Heart right ventricle (tissue), 16 donors: ENCODE measurements around the gene MPV17. TPM values are rescaled to one million over a fixed set of nuclear protein-coding genes. Genes with fewer than 3 reads are reported as not detected.

Source experiments
- ATAC-seq, 8 donors: fragments of 200-7000 bp; cut with Tn5 transposase; one replicate each; pipeline ENCODE4 v1.9.1; 2020; ENCODE audit warnings: mild to moderate bottlenecking in 8 of 8, moderate library complexity in 8 of 8, moderate number of reproducible peaks in 1 of 8
- DNase-seq, 2 donors: peaks; one replicate each; pipeline ENCODE4 v3.0.0-alpha.2; 2020
- H3K27ac ChIP-seq, 10 donors: fragments of 200-600 bp; sonication (generic) in 2 of 10; one replicate each; pipeline versions ENCODE4 v1.5.0 to v1.8.0; 2020 to 2022; ENCODE audit warnings: mild to moderate bottlenecking in 3 of 10
- H3K27me3 ChIP-seq, 7 donors: fragments of 200-600 bp; one replicate each; pipeline ENCODE4 v1.8.0; 2021 to 2022; ENCODE audit warnings: mild to moderate bottlenecking in 2 of 7
- H3K36me3 ChIP-seq, 9 donors: fragments of 200-600 bp; sonication (generic) in 1 of 9; one replicate each; pipeline versions ENCODE4 v1.5.0 to v1.8.0; 2020 to 2022; ENCODE audit warnings: mild to moderate bottlenecking in 2 of 9
- H3K4me1 ChIP-seq, 9 donors: fragments of 200-600 bp; sonication (generic) in 1 of 9; one replicate each; pipeline versions ENCODE4 v1.5.0 to v1.8.0; 2020 to 2022; ENCODE audit warnings: mild to moderate bottlenecking in 4 of 9
- H3K4me3 ChIP-seq, 10 donors: fragments of 200-600 bp; sonication (generic) in 2 of 10; one replicate each; pipeline versions ENCODE4 v1.5.0 to v1.8.0; 2020 to 2022; ENCODE audit warnings: mild to moderate bottlenecking in 7 of 10, moderate library complexity in 2 of 10
- H3K9me3 ChIP-seq, 11 donors: fragments of 200-600 bp in 10 of 11; sonication (generic) in 2 of 11; one replicate each; pipeline versions ENCODE4 v1.5.0 to v1.8.0; 2013 to 2022; ENCODE audit warnings: mild to moderate bottlenecking in 2 of 11, control low read depth in 1 of 11, moderate library complexity in 1 of 11
- WGBS, 2 donors: extraction: QIAGEN DNeasy Blood & Tissue Kit; methylation state at CpG; one replicate each; pipeline ENCODE4 v1.1.7; 2013; ENCODE audit warnings: inconsistent platforms in 1 of 2; 5-methylcytosine and 5-hydroxymethylcytosine counted together
- intact Hi-C, 10 donors: fragments of 100-400 bp; cut with DNase I; formaldehyde crosslinking; loops; one replicate each; pipeline versions ENCODE4 v1.11.1 to v1.14.2; 2022
- polyA plus RNA-seq, 2 donors: library from polyadenylated mRNA; stranded (reverse); fragments of 200-250 nt; gene quantifications; one replicate each; pipeline ENCODE4 v1.2.3, GENCODE V29; 2013
- total RNA-seq, 10 donors: library from RNA; stranded (reverse); fragmentation: NEBNext Ultra II Directional in 3 of 10; extraction: Animal tissue kit (Norgen Biotek cat#: 25700) in 3 of 10; gene quantifications; one replicate each; pipeline versions ENCODE4 v1.2.1 to v1.2.4, GENCODE V29; 2021 to 2023
- TF ChIP-seq, protein P1 (sequence below), 9 donors: fragments of 200-600 bp; sonication (generic) in 2 of 9; IDR thresholded peaks; one replicate each; pipeline versions ENCODE4 v1.5.0 to v1.8.0; 2021 to 2022; ENCODE audit warnings: antibody characterized with exemption in 9 of 9, mild to moderate bottlenecking in 5 of 9, moderate library complexity in 1 of 9
- donor health status: Arrhythmogenic right ventricular cardiomyopathy.
- donor health status: ischemic (EF 13 %, LVEDD 7.1; RV severe dilation, severe dysfunction).
- donor health status: healthy with polysubstance abuse.
- donor health status: DM: no; HTN: yes; CAD: no.
- donor health status: DM: no; HTN: no; CAD: no.
- donor health status: ischemic (EF 25% LVEDD 6.9; RV normal size, moderate dysfunction).
- donor health status: ischemic (EF 25% LVEDD 5.7; RV mildly dilated, moderate dysfunction).
- donor health status: healthy.
- donor health status: DM: yes; HTN: yes; CAD: no.
- donor health status: Ischemic cardiomyopathy.
- donor health status: ischemic (EF 35%, LVEDD 5.7; RV mildly dilated, moderate dysfunction).
- donor health status: nonischemic (EF 11% LVEDD 7.7; RV severe dilation, severe dysfunction).
- donor health status: DM: yes; HTN: yes; CAD: no.
- donor health status: PGD.
- donor health status: ischemic (EF 29% LVEDD 5.4; RV normal size, mild dysfunction).
- donor health status: nonischemic (EF 23%, LVEDD 6.1; RV moderate dilation, normal function).

The MPV17 gene
- total and polyA plus RNA-seq, 12 donors = 40.8 to 220 (median 69.1) TPM

DNA sequence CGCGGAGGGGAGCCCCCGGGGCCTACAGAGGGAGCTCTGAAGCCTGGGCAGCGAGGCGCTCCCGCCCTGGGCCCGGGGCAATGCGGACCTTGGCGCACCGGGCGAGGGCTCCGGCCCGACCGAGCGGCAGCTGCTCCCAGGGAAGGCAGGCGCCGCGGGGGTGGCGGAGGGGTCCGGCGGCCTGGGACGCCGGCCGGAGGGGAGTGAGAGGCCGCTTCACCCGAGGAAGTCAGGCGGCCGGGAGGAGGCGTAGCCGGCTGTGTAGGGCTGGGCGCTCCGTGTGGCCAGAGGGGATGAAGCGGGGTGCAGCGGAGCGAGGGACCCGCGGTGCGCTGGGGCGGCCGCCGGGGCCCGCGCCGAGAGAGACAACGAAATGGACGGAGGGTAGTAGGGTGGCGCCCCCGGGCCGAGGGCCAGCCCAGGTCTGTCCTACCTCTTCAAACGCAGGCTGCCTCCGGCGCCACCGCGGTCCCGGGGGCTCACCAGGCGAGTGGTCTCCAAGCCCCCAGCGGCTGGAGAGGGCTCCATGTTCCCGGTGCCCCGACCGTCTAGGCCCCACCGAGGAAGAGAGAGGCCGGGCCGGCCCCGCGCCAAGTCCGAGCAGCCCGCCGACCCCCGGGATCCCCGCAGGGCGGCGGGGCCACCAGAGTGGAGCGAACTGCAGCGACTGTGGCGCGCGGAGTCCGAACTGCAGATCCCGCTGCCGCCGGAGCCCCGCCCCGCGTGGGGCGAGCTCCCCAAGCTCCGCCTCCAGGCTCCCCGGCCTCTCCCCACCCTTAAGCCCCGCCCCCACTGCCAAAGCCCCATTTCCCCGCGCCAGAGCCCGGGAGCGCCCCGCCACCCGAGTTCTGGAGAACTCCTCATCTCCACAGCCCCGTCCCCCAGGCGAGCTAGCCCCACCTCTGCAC is 60.3 kb downstream of the MPV17 start, which contains the start of gene SLC30A3:
TSS of gene SLC30A3 (minus strand) at position 669 of the 908 bp plus-strand sequence. CDS start at position 528, 141 bp downstream.
- Histone ChIP-seq H3K9me3 (no peaks in the 10 kb centered on the region), H3K27me3 (peaks cover 0 to 98% (median 73%) of the 10 kb centered on the region in 7 donors), H3K4me3 (peak within 1 kb of the TSS; percentile 40 to 70 (median 64)), H3K36me3 (no peaks in the 10 kb centered on the region), H3K27ac (peak within 1 kb of the TSS in 3 of 10 donors; percentile 9 to 39 (median 32)), H3K4me1 (peaks cover 0 to 40% (median 34%) of the 10 kb centered on the region in 9 donors)
- peak; percentile 76 to 85 (median 78) for ATAC-seq
- intact Hi-C loops = loop anchor here in 2 of 10 donors (1.0 to 10.0 kb wide), 3 partner anchors 21 to 308 kb away; partner anchors contain the start of gene UCN (in 1 of the 2)
- 0% methylated on average over 89 to 96 of the region's 96 CpGs for WGBS, 2 donors
- peak; percentile 68 to 77 for DNase-seq
- TF ChIP-seq, protein P1, sequence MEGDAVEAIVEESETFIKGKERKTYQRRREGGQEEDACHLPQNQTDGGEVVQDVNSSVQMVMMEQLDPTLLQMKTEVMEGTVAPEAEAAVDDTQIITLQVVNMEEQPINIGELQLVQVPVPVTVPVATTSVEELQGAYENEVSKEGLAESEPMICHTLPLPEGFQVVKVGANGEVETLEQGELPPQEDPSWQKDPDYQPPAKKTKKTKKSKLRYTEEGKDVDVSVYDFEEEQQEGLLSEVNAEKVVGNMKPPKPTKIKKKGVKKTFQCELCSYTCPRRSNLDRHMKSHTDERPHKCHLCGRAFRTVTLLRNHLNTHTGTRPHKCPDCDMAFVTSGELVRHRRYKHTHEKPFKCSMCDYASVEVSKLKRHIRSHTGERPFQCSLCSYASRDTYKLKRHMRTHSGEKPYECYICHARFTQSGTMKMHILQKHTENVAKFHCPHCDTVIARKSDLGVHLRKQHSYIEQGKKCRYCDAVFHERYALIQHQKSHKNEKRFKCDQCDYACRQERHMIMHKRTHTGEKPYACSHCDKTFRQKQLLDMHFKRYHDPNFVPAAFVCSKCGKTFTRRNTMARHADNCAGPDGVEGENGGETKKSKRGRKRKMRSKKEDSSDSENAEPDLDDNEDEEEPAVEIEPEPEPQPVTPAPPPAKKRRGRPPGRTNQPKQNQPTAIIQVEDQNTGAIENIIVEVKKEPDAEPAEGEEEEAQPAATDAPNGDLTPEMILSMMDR (IDR thresholded peaks at IDR 0.05) = peak in 4 of 9 donors; percentile 10 to 17 (median 14)

DNA sequence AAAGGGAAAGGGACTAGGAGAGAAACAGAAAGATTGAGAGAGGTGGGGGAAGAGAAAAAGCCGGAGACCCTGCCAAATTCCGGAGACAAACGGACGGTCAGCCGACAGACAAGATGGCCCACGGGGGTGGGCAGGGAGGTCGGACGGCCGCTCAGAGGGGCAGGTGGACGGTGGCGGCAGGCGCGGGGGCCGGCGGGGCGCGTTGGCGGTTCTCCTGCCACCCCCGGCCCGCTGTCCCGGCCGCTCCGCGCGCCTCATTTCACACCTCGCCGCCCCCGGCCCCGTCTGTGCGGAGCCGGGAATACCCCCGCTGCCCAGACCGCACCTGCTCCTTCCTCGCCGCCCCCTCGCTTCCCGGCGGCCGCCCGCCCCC is 61.0 kb downstream of the MPV17 start:
- TF ChIP-seq, protein P1 (IDR thresholded peaks at IDR 0.05) = no peak
- Histone ChIP-seq H3K27ac (no peak overlapping the region), H3K9me3 (no peaks in the 10 kb centered on the region), H3K36me3 (no peaks in the 10 kb centered on the region), H3K4me3 (peak overlapping the region; percentile 40 to 70 (median 64)), H3K27me3 (peaks cover 0 to 93% (median 79%) of the 10 kb centered on the region in 7 donors), H3K4me1 (peaks cover 0 to 40% (median 34%) of the 10 kb centered on the region in 9 donors)
- intact Hi-C loops = loop anchor here in 2 of 10 donors (1.0 to 10.0 kb wide), 3 partner anchors 21 to 307 kb away; partner anchors contain the start of gene UCN (in 1 of the 2)
- WGBS, 2 donors = 3 to 5% methylated on average over 33 to 40 of the region's 40 CpGs
- ATAC-seq (no peak), DNase-seq (no peak)

DNA sequence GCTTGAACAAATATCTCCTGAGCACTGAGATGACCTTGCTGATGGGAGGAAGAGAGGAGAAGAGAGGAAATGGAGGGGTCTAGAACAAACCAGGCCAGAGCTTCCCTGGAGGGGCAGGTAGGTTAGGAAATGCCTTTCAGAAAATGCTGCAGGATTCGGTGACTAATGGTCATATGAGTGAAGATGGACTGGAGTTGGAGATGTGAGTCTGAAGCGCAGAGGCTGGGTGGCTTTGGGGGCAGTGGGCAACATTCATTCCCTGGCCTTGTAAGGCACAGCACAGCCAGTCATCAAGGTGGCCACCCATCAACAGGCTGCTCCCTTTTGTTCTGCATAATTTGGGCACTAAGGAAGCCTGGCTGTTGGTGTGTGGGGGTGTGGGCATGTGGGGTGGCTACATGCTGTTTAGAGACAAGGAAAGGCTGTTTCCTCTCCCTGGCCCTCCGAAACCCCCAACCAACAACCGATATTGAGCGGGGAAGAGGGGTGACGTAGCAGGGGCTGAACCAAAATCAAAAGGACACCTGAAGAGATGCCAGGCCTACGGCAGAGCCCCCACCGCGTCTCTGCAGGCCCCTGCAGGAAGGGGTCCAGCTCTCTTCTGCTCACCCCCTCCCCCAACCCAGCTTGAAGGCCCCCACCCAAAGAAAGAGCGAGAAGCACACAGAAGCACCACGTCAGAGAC is 61.5 kb downstream of the MPV17 start:
- Histone ChIP-seq H3K9me3 (no peaks in the 10 kb centered on the region), H3K36me3 (no peaks in the 10 kb centered on the region), H3K27me3 (peaks cover 0 to 92% (median 84%) of the 10 kb centered on the region in 7 donors), H3K27ac (no peak overlapping the region), H3K4me1 (peaks cover 0 to 40% (median 34%) of the 10 kb centered on the region in 9 donors), H3K4me3 (peak overlapping the region in 6 of 10 donors; percentile 61 to 68 (median 64))
- intact Hi-C loops = loop anchor here in 2 of 10 donors (5.0 to 10.0 kb wide), 2 partner anchors 46 to 307 kb away; partner anchors contain the start of gene UCN (in 1 of the 2)
- DNase-seq (no peak), ATAC-seq (no peak)
- WGBS, 2 donors = 42 to 45% methylated on average over 11 of the region's 11 CpGs
- TF ChIP-seq, protein P1 (IDR thresholded peaks at IDR 0.05) = no peak

Other genes with a start within 250 kb of the MPV17 start
- gene EMILIN1, start 244.5 kb downstream of the MPV17 start, total RNA-seq = 10 to 100 TPM in 7 of 10 donors, 1 to 10 TPM in 3; 6.8 to 53.2 (median 12.2) TPM
- 10 to 100 TPM; 40.8 to 41.0 TPM for gene EMILIN1, start 244.5 kb downstream of the MPV17 start, polyA plus RNA-seq
- 1 to 10 TPM in 9 of 10 donors, under 1 TPM in 1; 0.32 to 4.6 (median 2.3) TPM for gene KHK, start 236.3 kb downstream of the MPV17 start, total RNA-seq
- gene KHK, start 236.3 kb downstream of the MPV17 start, polyA plus RNA-seq = 1 to 10 TPM; 2.2 TPM
- 1 to 10 TPM in 3 of 10 donors, under 1 TPM in 7; 0.21 to 1.2 (median 0.68) TPM for gene CGREF1, start 204.0 kb downstream of the MPV17 start, total RNA-seq
- under 1 TPM; 0.57 to 0.73 TPM for gene CGREF1, start 204.0 kb downstream of the MPV17 start, polyA plus RNA-seq
- 1 to 10 TPM in 9 of 10 donors, under 1 TPM in 1; 0.81 to 3.5 (median 2.5) TPM for gene ABHD1, start 199.3 kb downstream of the MPV17 start, total RNA-seq
- 10 to 100 TPM in 1 of 2 donors, under 1 TPM in 1; 0.29 to 12.1 TPM for gene ABHD1, start 199.3 kb downstream of the MPV17 start, polyA plus RNA-seq
- gene PREB, start 188.5 kb downstream of the MPV17 start, total RNA-seq = 10 to 100 TPM; 41.6 to 57.2 (median 48.7) TPM
- 10 to 100 TPM; 60.9 to 73.7 TPM for gene PREB, start 188.5 kb downstream of the MPV17 start, polyA plus RNA-seq
- gene PRR30, start 183.7 kb downstream of the MPV17 start, total RNA-seq = not detected
- not detected for gene PRR30, start 183.7 kb downstream of the MPV17 start, polyA plus RNA-seq
- gene TCF23, start 174.1 kb downstream of the MPV17 start, total RNA-seq = under 1 TPM in 8 of 10 donors, not detected in 2; 0.05 to 0.21 (median 0.08) TPM
- gene TCF23, start 174.1 kb downstream of the MPV17 start, polyA plus RNA-seq = under 1 TPM; 0.07 to 0.09 TPM
- gene ATRAID, start 111.1 kb downstream of the MPV17 start, total RNA-seq = 100 to 1,000 TPM; 116 to 162 (median 129) TPM
- gene ATRAID, start 111.1 kb downstream of the MPV17 start, polyA plus RNA-seq = 100 to 1,000 TPM; 140 to 144 TPM
- 10 to 100 TPM in 3 of 10 donors, 1 to 10 TPM in 7; 5.3 to 17.0 (median 8.8) TPM for gene SLC5A6, start 110.8 kb downstream of the MPV17 start, total RNA-seq
- 10 to 100 TPM in 1 of 2 donors, 1 to 10 TPM in 1; 9.3 to 20.5 TPM for gene SLC5A6, start 110.8 kb downstream of the MPV17 start, polyA plus RNA-seq
- 10 to 100 TPM in 1 of 10 donors, 1 to 10 TPM in 9; 6.1 to 10.6 (median 7.2) TPM for gene CAD, start 105.7 kb downstream of the MPV17 start, total RNA-seq
- 1 to 10 TPM; 8.3 to 8.6 TPM for gene CAD, start 105.7 kb downstream of the MPV17 start, polyA plus RNA-seq
- 10 to 100 TPM in 7 of 10 donors, 1 to 10 TPM in 3; 6.0 to 35.8 (median 10.6) TPM for gene SLC30A3, start 60.0 kb downstream of the MPV17 start, total RNA-seq
- 1 to 10 TPM; 4.3 to 7.4 TPM for gene SLC30A3, start 60.0 kb downstream of the MPV17 start, polyA plus RNA-seq
- gene DNAJC5G, start 47.7 kb downstream of the MPV17 start, total RNA-seq = 1 to 10 TPM in 9 of 10 donors, under 1 TPM in 1; 0.94 to 6.0 (median 1.6) TPM
- gene DNAJC5G, start 47.7 kb downstream of the MPV17 start, polyA plus RNA-seq = 1 to 10 TPM in 1 of 2 donors, under 1 TPM in 1; 0.19 to 3.7 TPM
- 100 to 1,000 TPM; 204 to 303 (median 249) TPM for gene TRIM54, start 40.7 kb downstream of the MPV17 start, total RNA-seq
- 100 to 1,000 TPM; 131 to 568 TPM for gene TRIM54, start 40.7 kb downstream of the MPV17 start, polyA plus RNA-seq
- 1 to 10 TPM in 5 of 10 donors, under 1 TPM in 4, not detected in 1; 0.51 to 2.0 (median 1.1) TPM for gene UCN, start 14.7 kb downstream of the MPV17 start, total RNA-seq
- gene UCN, start 14.7 kb downstream of the MPV17 start, polyA plus RNA-seq = 1 to 10 TPM; 3.3 to 4.1 TPM
- gene GTF3C2, start 33.7 kb upstream of the MPV17 start, total RNA-seq = 10 to 100 TPM; 21.8 to 30.3 (median 23.6) TPM
- 10 to 100 TPM; 17.6 to 29.8 TPM for gene GTF3C2, start 33.7 kb upstream of the MPV17 start, polyA plus RNA-seq
- 10 to 100 TPM; 26.4 to 47.9 (median 34.7) TPM for gene EIF2B4, start 47.2 kb upstream of the MPV17 start, total RNA-seq
- 10 to 100 TPM; 60.4 to 70.7 TPM for gene EIF2B4, start 47.2 kb upstream of the MPV17 start, polyA plus RNA-seq
- gene SNX17, start 47.5 kb upstream of the MPV17 start, total RNA-seq = 10 to 100 TPM; 54.5 to 82.5 (median 68.8) TPM
- 10 to 100 TPM; 32.4 to 79.8 TPM for gene SNX17, start 47.5 kb upstream of the MPV17 start, polyA plus RNA-seq
- gene ZNF513, start 57.6 kb upstream of the MPV17 start, total RNA-seq = 10 to 100 TPM in 1 of 10 donors, 1 to 10 TPM in 9; 4.5 to 11.5 (median 6.8) TPM
- 10 to 100 TPM; 12.6 to 15.4 TPM for gene ZNF513, start 57.6 kb upstream of the MPV17 start, polyA plus RNA-seq
- 10 to 100 TPM; 28.4 to 46.1 (median 33.0) TPM for gene PPM1G, start 86.5 kb upstream of the MPV17 start, total RNA-seq
- 10 to 100 TPM; 34.7 to 72.6 TPM for gene PPM1G, start 86.5 kb upstream of the MPV17 start, polyA plus RNA-seq
- 10 to 100 TPM; 47.6 to 69.7 (median 59.2) TPM for gene NRBP1, start 105.5 kb upstream of the MPV17 start, total RNA-seq
- gene NRBP1, start 105.5 kb upstream of the MPV17 start, polyA plus RNA-seq = 10 to 100 TPM; 25.5 to 97.4 TPM
- gene KRTCAP3, start 119.3 kb upstream of the MPV17 start, total RNA-seq = under 1 TPM in 6 of 10 donors, not detected in 4; 0.37 to 0.85 (median 0.57) TPM
- gene KRTCAP3, start 119.3 kb upstream of the MPV17 start, polyA plus RNA-seq = under 1 TPM; 0.23 to 0.51 TPM
- 10 to 100 TPM; 12.7 to 30.6 (median 16.1) TPM for gene IFT172, start 166.6 kb upstream of the MPV17 start, total RNA-seq
- gene IFT172, start 166.6 kb upstream of the MPV17 start, polyA plus RNA-seq = 10 to 100 TPM; 11.1 to 65.7 TPM
- 10 to 100 TPM in 1 of 10 donors, 1 to 10 TPM in 7, under 1 TPM in 2; 0.58 to 11.7 (median 1.7) TPM for gene FNDC4, start 172.1 kb upstream of the MPV17 start, total RNA-seq
- gene FNDC4, start 172.1 kb upstream of the MPV17 start, polyA plus RNA-seq = 10 to 100 TPM in 1 of 2 donors, 1 to 10 TPM in 1; 2.3 to 11.3 TPM
- gene GCKR, start 173.7 kb upstream of the MPV17 start, total RNA-seq = 1 to 10 TPM in 1 of 10 donors, under 1 TPM in 1, not detected in 8; 0.19 to 1.6 TPM
- gene GCKR, start 173.7 kb upstream of the MPV17 start, polyA plus RNA-seq = under 1 TPM; 0.88 to 0.91 TPM